ENCODE data around the gene EFEMP1. TPM values are rescaled to one million over a fixed set of nuclear protein-coding genes. Genes with fewer than 3 reads are reported as not detected.
A peak's percentile ranks its signal among the peaks of the same experiment; 100 is the strongest.

EFEMP1 gene
- total RNA-seq: 446 TPM
- long read RNA-seq, transcript EFEMP1-202 (11 exons, 3,024 nt): major isoform, 972 of 1,664 reads
- long read RNA-seq, transcript EFEMP1-201 (12 exons, 1,820 nt): minor isoform, 357 of 1,664 reads
- long read RNA-seq, partial matches to known transcripts: 102 of 1,664 reads
- long read RNA-seq, other reads (novel, unspliced or antisense): 231 of 1,664 reads

- peak; percentile 90 for DNase-seq (ENCODE audit: low spot score)
Observed at GRCh38 chr2:55923091-55923981, at the start of gene EFEMP1. TSS of gene EFEMP1 (minus strand) at chr2:55923782. CDS start at chr2:55922440, 1,342 bp downstream.

GRCh38 chr2:55970500-55970899 lies 46.9 kb upstream of the EFEMP1 start:
- DNase-seq (ENCODE audit: low spot score): no peak

- no peak for DNase-seq (ENCODE audit: low spot score)
Observed at GRCh38 chr2:55968941-55969340, 45.4 kb upstream of the EFEMP1 start.

GRCh38 chr2:55966401-55967118 lies 43.0 kb upstream of the EFEMP1 start:
- DNase-seq (ENCODE audit: low spot score): no peak

GRCh38 chr2:55965966-55966365 lies 42.4 kb upstream of the EFEMP1 start:
- DNase-seq (ENCODE audit: low spot score): no peak

GRCh38 chr2:55965276-55965675 lies 41.7 kb upstream of the EFEMP1 start:
- no peak for DNase-seq (ENCODE audit: low spot score)

- DNase-seq (ENCODE audit: low spot score): no peak
Observed at GRCh38 chr2:55962915-55963314, 39.3 kb upstream of the EFEMP1 start.

- DNase-seq (ENCODE audit: low spot score): no peak
Observed at GRCh38 chr2:55961318-55961911, 37.8 kb upstream of the EFEMP1 start.

GRCh38 chr2:55958756-55959155 lies 35.2 kb upstream of the EFEMP1 start:
- DNase-seq (ENCODE audit: low spot score): no peak

- DNase-seq (ENCODE audit: low spot score): no peak
Observed at GRCh38 chr2:55957142-55957541, 33.6 kb upstream of the EFEMP1 start.

GRCh38 chr2:55954306-55955035 lies 30.9 kb upstream of the EFEMP1 start:
- no peak for DNase-seq (ENCODE audit: low spot score)

GRCh38 chr2:55952415-55952814 lies 28.8 kb upstream of the EFEMP1 start:
- DNase-seq (ENCODE audit: low spot score): no peak

GRCh38 chr2:55951533-55951932 lies 28.0 kb upstream of the EFEMP1 start:
- no peak for DNase-seq (ENCODE audit: low spot score)

GRCh38 chr2:55949613-55950012 lies 26.0 kb upstream of the EFEMP1 start:
- no peak for DNase-seq (ENCODE audit: low spot score)

- DNase-seq (ENCODE audit: low spot score): no peak
Observed at GRCh38 chr2:55949211-55949610, 25.6 kb upstream of the EFEMP1 start.

GRCh38 chr2:55948176-55948923 lies 24.8 kb upstream of the EFEMP1 start:
- DNase-seq (ENCODE audit: low spot score): no peak

GRCh38 chr2:55947752-55948151 lies 24.2 kb upstream of the EFEMP1 start:
- DNase-seq (ENCODE audit: low spot score): no peak

- no peak for DNase-seq (ENCODE audit: low spot score)
Observed at GRCh38 chr2:55946793-55947192, 23.2 kb upstream of the EFEMP1 start.

GRCh38 chr2:55943466-55943865 lies 19.9 kb upstream of the EFEMP1 start:
- no peak for DNase-seq (ENCODE audit: low spot score)

- no peak for DNase-seq (ENCODE audit: low spot score)
Observed at GRCh38 chr2:55936351-55936750, 12.8 kb upstream of the EFEMP1 start.
